Stimulated activated CD4-positive, alpha-beta T cell treated with anti-CD3 and anti-CD28 coated beads, Interleukin-2, amount 100 ng/mL, for 24 hours (primary cell): ENCODE measurements around the gene PEX7.
A peak's percentile ranks its signal among the peaks of the same experiment; 100 is the strongest.
"Not testable (repeated sequence)": the region's sequence is repeated elsewhere in the genome, so short reads cannot be mapped to it uniquely, and the experiment has no call there.

ENCODE experiments used
- DNase-seq, 2 donors: peaks; one replicate each; pipeline ENCODE4 v3.0.0-alpha.2; 2020

Gene PEX7

GRCh38 chr6:136822376-136823127 is at the start of gene PEX7:
Gene PEX7 (plus strand): TSS chr6:136822592. CDS start chr6:136822666, 74 bp downstream.
- peak; percentile 85 to 89 for DNase-seq

DNA sequence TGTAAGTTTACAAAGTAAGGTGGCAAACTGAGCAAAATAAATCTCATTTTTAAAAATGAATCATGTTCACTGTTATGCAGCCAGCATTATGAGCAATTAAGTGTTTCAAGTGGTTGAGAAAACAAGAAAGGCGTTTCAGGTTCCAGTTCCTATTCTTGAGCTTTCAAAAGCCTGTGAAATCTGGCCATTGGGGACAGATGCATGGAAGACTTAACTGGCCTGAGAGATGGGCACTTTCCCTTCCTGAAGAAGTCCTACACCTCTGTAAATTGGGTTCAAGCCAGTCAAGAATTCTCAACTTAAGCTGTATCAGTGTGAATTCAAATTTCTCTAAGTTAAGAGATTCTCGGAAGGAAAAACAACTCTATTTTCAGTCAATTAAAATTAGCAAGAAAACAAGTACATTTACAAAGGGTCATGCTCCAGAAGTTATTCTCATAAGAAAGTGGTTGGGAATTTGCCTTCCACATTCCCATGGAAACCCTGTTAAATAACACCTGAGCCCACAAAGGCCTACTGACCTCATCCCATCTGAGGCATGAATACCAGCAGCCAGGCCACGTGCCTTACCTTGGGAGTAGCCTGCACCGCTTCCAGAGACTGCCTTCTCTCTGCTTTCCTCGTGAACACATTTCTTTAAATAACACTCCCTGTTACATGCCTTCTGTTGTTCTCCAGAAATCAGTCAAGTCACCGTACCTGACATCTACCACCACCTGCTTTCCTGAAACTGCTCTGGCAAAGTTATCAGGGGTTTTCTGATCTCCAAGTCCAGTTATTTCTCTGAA is 49.5 kb upstream of the PEX7 start:
- no peak for DNase-seq

GRCh38 chr6:136773473-136773796 is 49.0 kb upstream of the PEX7 start:
- DNase-seq, result no peak

- no peak for DNase-seq
Measured at GRCh38 chr6:136774228-136775041, 48.0 kb upstream of the PEX7 start.

GRCh38 chr6:136775081-136775480 is 47.3 kb upstream of the PEX7 start:
- no peak for DNase-seq

- DNase-seq, result no peak
Measured at GRCh38 chr6:136775548-136775947, 46.8 kb upstream of the PEX7 start.

GRCh38 chr6:136777651-136778050 is 44.7 kb upstream of the PEX7 start:
- no peak for DNase-seq

GRCh38 chr6:136779682-136780081 is 42.7 kb upstream of the PEX7 start:
- no peak for DNase-seq

GRCh38 chr6:136780972-136781371 is 41.4 kb upstream of the PEX7 start:
- no peak for DNase-seq

DNA sequence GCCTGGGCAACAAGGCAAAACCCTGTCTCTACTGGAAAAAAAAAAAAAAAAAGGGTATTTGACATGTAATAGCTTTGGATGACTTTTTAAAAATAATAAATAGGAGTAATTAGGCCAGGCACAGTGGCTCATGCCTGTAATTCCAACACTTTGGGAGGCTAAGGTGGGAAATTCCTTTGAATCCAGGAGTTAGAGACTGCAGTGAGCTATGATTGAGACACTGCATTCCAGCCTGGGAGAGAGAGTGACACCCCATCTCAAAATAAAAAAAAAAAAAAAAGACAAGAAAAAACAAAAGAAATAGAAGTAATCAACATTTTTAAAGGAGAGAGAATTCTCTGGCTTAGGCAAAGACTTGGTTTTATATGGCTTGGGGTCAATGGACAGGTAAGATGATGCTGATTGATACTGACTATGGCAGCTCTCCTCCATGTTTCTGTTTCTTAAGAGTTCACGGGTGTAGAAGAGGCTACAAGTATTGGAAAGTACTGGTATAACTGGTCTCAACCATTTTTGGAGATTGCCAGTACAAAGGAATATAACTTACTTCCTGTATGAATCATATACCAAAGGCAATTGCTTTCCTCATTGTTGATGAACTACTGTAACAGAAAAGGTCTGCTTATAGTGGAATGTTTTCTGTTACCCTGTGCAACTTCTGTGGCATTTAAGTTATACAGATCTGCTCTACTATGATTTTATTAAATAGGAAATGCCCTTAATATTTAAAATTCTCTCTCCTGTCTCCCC is 40.2 kb upstream of the PEX7 start:
- DNase-seq, result no peak

DNA sequence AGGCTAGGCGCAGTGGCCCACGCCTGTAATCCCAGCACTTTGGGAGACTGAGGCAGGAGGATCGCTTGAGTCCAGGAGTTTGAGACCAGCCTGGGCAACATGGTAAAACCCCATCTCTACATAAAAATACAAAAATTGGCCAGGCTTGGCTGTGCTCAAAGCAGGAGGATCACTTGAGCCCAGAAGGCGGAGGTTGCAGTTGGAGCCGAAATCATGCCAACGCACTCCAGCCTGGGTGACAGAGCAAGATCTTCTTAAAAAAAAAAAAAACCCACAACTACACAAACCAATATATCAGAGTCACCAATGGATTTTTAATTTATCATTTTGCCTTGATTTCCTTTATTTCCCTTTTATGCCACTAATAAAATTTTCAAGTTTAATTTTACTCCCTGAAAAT is 39.4 kb upstream of the PEX7 start:
- no peak for DNase-seq

DNA sequence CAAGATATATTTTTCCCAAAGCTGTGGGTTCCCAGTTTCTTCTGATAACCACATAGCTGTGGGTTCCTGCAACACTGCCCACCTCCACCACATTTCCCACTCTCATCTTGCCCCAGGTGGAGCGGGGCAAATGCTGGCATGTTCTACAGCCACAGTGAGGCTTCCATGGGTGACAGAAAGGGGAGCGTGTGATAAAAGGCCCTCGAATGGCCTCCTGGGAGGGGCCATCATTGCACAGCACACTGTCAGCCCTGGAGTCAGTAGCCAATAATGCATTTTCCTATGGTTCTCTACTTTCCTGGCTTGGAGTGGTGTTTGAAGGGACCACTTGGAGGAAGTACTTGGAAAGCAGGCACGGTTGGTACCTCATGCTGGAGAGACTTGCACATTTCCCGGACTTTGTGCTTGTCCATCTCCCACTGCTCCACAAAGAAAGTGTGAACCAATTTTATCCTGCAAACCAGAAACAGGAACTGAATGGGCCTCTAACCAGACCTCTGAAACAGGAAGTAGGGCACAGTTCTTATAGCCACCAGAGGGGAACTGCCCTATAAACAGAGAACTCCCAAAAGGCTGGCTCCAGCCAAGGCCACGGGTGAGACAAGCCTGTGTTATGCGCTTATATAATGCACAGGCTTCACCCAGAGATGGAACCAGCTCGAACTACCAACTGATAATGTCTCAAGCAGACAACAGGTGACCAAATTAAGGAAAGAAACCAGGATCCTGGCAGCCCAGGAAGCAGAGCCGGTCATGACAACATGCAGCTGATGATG is 38.7 kb upstream of the PEX7 start:
- DNase-seq, result no peak

GRCh38 chr6:136784271-136784664 is 38.1 kb upstream of the PEX7 start:
- no peak for DNase-seq

GRCh38 chr6:136784910-136785746 is 37.3 kb upstream of the PEX7 start:
- peak; percentile 42 to 50 for DNase-seq

DNA sequence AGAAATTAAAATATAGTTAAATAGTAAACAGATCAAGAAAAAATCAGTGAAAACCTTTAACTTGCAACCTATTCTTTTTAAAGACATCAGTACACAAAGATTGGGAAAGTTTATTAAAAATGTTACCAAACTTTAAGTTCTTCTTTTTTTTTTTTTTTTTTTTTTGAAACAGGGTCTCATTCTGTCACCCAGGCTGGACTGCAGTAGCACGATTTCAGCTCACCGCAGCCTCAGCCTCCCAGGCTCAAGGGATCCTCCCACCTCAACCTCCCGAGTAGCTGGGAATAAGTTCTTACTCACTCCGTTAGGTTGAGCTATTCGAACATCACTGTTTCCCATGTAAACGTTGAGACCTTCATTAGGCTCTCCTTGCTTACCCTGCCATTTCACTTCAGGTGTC is 35.7 kb upstream of the PEX7 start:
- no peak for DNase-seq

GRCh38 chr6:136787726-136788068 is 34.7 kb upstream of the PEX7 start:
- DNase-seq, result no peak

- DNase-seq, result no peak
Measured at GRCh38 chr6:136788069-136788902, 34.1 kb upstream of the PEX7 start.

DNA sequence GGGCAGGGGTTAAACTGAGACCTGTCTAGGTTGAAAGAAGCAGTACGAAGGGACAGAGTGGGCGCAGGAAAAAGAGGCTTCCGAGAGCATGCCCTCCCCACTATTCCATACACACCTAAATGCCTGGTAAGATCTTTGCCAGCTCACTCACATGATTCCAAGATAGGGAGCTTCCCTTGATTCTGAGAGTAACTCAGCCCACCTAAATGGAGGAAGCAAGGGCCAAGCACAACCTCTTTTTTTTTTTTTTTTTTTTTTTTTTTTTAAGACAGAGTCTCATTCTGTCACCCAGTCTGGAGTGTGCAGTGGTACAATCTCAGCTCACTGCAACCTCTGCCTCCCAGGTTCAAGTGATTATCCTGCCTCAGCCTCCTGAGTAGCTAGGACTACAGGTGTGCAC is 33.0 kb upstream of the PEX7 start:
- DNase-seq, result not testable (repeated sequence)

GRCh38 chr6:136790411-136791295 is 31.7 kb upstream of the PEX7 start:
- DNase-seq, result no peak
